Thoracic aorta (tissue), 2 donors: ENCODE measurements around the gene NDUFAF8. TPM values are rescaled to one million over a fixed set of nuclear protein-coding genes. Genes with fewer than 3 reads are reported as not detected.

Experiments
- ATAC-seq: fragments of 150-250 bp; one replicate; pipeline ENCODE4 v1.8.0; 2017; ENCODE audit warnings: low read depth; ENCODE audit not compliant: insufficient number of reproducible peaks, low FRiP score
- DNase-seq: peaks from one replicate; pipeline ENCODE4 v3.0.0-alpha.2; 2020; ENCODE audit warnings: low spot score
- H3K27ac ChIP-seq, 2 donors: fragments of 200-600 bp; sonication (generic); 1 replicate in 1 of 2; 2 replicates in 1 of 2; pipeline ENCODE4 v1.5.1; 2016; ENCODE audit warnings: mild to moderate bottlenecking in 2 of 2, moderate library complexity in 2 of 2
- H3K27me3 ChIP-seq: fragments of 200-600 bp; sonication (generic); replicated peaks from 2 replicates; pipeline ENCODE4 v1.6.0; 2016; ENCODE audit warnings: mild to moderate bottlenecking; ENCODE audit not compliant: insufficient read depth
- H3K36me3 ChIP-seq: fragments of 200-600 bp; sonication (generic); one replicate; pipeline ENCODE4 v1.5.1; 2016
- H3K4me1 ChIP-seq, 2 donors: fragments of 200-600 bp; sonication (generic); 1 replicate in 1 of 2; 2 replicates in 1 of 2; pipeline versions ENCODE4 v1.5.1 to v1.6.0; 2016; ENCODE audit warnings: low read depth in 2 of 2, mild to moderate bottlenecking in 1 of 2; ENCODE audit not compliant: control insufficient read depth in 1 of 2
- H3K4me3 ChIP-seq: fragments of 200-600 bp; sonication (generic); 2 replicates; pipeline ENCODE4 v1.5.1; 2016; ENCODE audit warnings: mild to moderate bottlenecking
- H3K9me3 ChIP-seq: fragments of 200-600 bp; sonication (generic); 2 replicates; pipeline ENCODE4 v1.5.1; 2016
- total RNA-seq, 2 donors: library from RNA; depleted of rRNA; stranded (reverse); fragments of >200 nt; gene quantifications; one replicate each; pipeline versions ENCODE4 v1.1.0 to v1.2.3, GENCODE V29; 2016
- TF ChIP-seq, protein P1 (sequence below): fragments of 200-600 bp; sonication (generic); IDR thresholded peaks from one replicate; pipeline ENCODE4 v1.5.1; 2019; ENCODE audit warnings: antibody characterized with exemption

NDUFAF8 gene
- total RNA-seq, 2 donors from 2014 or later, result 17.8 to 19.5 TPM

DNA sequence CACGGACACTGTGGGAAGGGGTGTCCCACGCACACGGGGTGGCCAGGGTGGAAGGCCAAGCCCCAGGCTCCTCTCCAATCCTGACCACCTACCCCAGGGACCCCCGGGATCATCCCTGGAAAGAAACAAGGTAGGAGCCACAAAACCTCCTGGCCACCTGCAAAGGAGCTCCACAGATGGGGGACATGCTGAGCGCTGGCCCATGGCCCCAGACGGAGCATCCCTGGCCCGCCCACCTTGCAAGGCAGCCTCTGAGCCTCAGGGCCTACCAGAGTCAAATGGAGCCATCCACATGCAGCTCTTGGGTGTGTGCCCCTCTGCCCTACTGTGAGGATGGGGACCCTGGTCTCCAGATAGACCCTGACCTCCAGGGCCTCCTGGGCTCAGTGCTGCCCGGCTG is 39.7 kb downstream of the NDUFAF8 start:
- no peaks in the 10 kb centered on the region for H3K9me3 ChIP-seq
- H3K27me3 ChIP-seq, result no peaks in the 10 kb centered on the region
- H3K27ac ChIP-seq, result no peak overlapping the region
- TF ChIP-seq, protein P1, sequence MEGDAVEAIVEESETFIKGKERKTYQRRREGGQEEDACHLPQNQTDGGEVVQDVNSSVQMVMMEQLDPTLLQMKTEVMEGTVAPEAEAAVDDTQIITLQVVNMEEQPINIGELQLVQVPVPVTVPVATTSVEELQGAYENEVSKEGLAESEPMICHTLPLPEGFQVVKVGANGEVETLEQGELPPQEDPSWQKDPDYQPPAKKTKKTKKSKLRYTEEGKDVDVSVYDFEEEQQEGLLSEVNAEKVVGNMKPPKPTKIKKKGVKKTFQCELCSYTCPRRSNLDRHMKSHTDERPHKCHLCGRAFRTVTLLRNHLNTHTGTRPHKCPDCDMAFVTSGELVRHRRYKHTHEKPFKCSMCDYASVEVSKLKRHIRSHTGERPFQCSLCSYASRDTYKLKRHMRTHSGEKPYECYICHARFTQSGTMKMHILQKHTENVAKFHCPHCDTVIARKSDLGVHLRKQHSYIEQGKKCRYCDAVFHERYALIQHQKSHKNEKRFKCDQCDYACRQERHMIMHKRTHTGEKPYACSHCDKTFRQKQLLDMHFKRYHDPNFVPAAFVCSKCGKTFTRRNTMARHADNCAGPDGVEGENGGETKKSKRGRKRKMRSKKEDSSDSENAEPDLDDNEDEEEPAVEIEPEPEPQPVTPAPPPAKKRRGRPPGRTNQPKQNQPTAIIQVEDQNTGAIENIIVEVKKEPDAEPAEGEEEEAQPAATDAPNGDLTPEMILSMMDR, result no peak
- DNase-seq (no peak), ATAC-seq (no peak)
- H3K36me3 ChIP-seq, result peaks cover 43% of the 10 kb centered on the region
- no peak overlapping the region for H3K4me3 ChIP-seq
- no peaks in the 10 kb centered on the region for H3K4me1 ChIP-seq

DNA sequence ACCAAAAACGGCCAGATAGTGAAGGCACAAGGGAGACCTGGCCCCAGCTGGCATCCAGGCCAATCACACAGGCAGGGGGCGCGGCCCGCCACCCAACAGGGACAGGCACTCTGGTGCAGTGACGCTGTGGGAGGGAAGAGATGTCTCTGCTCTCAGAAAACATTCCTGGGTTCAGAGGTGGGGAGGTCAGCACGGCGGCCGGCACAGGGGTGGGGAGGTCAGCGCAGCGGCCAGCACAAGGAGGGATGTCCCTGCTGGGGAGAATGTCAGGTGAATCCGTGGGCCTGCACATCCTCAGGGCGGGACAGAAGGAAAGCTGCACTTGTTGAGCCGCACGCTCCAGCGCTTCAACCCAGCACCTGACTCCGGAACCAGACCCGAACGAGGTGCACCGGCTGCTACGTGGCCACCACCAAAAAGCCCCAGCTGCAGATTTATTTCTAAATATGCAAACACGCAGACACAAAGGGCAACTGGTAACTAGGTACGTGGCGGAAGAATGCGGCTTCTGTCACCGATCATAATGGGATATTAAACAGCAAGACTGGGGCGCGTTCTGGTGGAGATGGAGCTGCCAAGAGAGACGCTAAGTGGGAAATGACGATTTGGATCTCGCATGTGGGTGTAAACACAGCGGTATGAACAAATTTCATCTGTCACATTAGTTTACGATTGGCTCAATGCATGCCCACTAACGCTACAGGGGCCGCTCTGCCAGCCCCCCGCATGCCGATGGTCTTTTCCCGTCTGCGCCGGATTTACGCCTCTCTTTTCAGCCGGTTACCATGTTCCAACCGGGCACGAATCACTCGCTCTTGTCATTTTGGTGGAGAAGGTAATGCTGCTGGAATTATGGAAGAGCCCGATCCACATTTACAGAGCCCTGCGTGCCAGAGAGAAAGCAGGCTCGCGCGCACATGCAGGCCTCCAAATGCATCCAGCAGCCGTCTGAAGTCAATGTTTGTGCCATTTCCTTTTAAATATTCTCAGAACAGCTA is 40.5 kb downstream of the NDUFAF8 start:
- H3K4me3 ChIP-seq, result no peak overlapping the region
- H3K9me3 ChIP-seq, result no peaks in the 10 kb centered on the region
- H3K27ac ChIP-seq, result no peak overlapping the region
- ATAC-seq, result no peak
- H3K27me3 ChIP-seq, result no peaks in the 10 kb centered on the region
- DNase-seq, result no peak
- peaks cover 35% of the 10 kb centered on the region for H3K36me3 ChIP-seq
- H3K4me1 ChIP-seq, result no peaks in the 10 kb centered on the region
- TF ChIP-seq, protein P1, result no peak

DNA sequence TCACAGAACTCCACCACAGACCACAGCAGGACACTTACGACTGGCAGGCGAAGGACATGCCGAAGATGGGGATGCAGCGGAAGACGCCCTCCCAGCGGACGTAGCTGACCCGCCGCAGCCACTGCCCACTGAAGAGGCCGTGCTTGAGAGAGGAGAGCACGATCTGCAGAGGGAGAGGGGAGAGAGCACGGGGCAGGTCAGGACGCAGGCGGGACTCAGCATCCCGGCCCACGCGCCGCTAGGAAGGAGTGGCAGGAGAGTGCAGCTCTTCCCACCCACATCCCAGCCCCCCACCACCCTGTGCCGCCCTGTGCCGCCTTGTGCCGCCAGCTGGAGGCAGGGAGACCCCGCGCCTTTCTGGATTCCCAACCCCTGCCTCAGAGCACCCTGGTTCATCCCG is 41.5 kb downstream of the NDUFAF8 start:
- TF ChIP-seq, protein P1, result no peak
- H3K36me3 ChIP-seq, result peaks cover 28% of the 10 kb centered on the region
- ATAC-seq, result no peak

DNA sequence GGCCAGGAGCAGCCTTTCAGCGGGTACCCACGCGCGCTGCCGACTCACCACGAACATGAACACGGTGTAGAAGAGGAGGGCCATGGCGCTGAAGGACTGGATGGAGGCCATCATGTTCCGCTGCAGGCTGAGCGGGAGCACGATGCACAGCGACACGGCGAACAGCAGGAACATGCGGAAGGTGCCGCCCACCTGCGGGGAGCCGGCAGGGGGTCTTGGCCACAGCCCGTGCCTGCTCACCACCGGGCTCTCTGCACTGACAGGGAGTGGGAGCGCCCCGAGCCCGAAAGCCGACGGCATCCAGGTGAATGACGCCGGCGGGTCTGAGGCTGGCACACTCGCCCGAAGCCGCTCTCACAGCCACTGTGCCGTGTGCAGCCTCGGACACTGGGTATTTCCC is 43.0 kb downstream of the NDUFAF8 start:
- peaks cover 0 to 8% of the 10 kb centered on the region in 2 donors for H3K4me1 ChIP-seq
- H3K36me3 ChIP-seq, result peaks cover 24% of the 10 kb centered on the region
- DNase-seq, result no peak
- no peaks in the 10 kb centered on the region for H3K27me3 ChIP-seq
- no peak overlapping the region for H3K27ac ChIP-seq
- ATAC-seq, result no peak
- H3K9me3 ChIP-seq, result no peaks in the 10 kb centered on the region
- H3K4me3 ChIP-seq, result no peak overlapping the region
- TF ChIP-seq, protein P1, result no peak

More for the DNA sequence above, 41.5 kb downstream of the NDUFAF8 start:
- peaks cover 0 to 4% of the 10 kb centered on the region in 2 donors for H3K4me1 ChIP-seq
- DNase-seq, result no peak
- H3K27me3 ChIP-seq, result no peaks in the 10 kb centered on the region
- H3K27ac ChIP-seq, result no peak overlapping the region
- H3K9me3 ChIP-seq, result no peaks in the 10 kb centered on the region
- no peak overlapping the region for H3K4me3 ChIP-seq

DNA sequence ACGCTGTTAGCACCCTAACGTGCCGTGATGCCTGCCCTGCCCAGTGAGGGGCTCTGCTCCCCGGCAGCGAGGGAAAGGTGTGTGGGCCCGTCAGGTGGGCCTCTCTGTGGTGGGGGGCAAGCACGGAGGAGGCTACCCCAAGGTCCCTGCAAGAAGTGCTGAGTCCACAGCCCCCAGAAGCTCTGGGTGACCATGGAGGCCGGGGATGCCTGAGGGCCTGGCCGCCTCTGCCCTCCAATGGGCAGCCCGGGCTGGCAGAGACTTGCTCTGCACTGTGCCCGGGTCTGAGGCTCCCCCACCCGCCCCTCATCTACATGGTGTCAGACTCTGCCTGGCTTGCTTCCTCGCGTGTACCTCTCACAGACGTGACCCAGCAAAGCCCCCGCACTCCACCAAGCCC is 43.8 kb downstream of the NDUFAF8 start:
- TF ChIP-seq, protein P1, result no peak
- Histone ChIP-seq H3K4me3 (no peak overlapping the region), H3K4me1 (peaks cover 0 to 8% of the 10 kb centered on the region in 2 donors), H3K36me3 (peaks cover 24% of the 10 kb centered on the region), H3K27me3 (no peaks in the 10 kb centered on the region), H3K27ac (no peak overlapping the region), H3K9me3 (no peaks in the 10 kb centered on the region)
- ATAC-seq (no peak), DNase-seq (no peak)
